Gastroesophageal sphincter (tissue), 4 donors: ENCODE measurements around the gene SLX9. TPM values are rescaled to one million over a fixed set of nuclear protein-coding genes. Genes with fewer than 3 reads are reported as not detected.

Source experiments
- ATAC-seq: fragments of 150-250 bp; one replicate; pipeline ENCODE4 v1.9.1; 2016; ENCODE audit warnings: mild to moderate bottlenecking, moderate library complexity
- H3K27ac ChIP-seq, 4 donors: fragments of 200-600 bp; sonication (generic) in 3 of 4; 1 replicate in 3 of 4; 2 replicates in 1 of 4; pipeline ENCODE4 v1.5.1; 2016 to 2019
- H3K27me3 ChIP-seq: fragments of 200-600 bp; sonication (generic); one replicate; pipeline ENCODE4 v1.5.1; 2019
- H3K36me3 ChIP-seq, 2 donors: fragments of 200-600 bp; sonication (generic); one replicate each; pipeline ENCODE4 v1.5.1; 2019; ENCODE audit warnings: control low read depth in 1 of 2
- H3K4me1 ChIP-seq, 3 donors: fragments of 200-600 bp; sonication (generic); 1 replicate in 2 of 3; 2 replicates in 1 of 3; pipeline ENCODE4 v1.5.1; 2016 to 2019; ENCODE audit warnings: control low read depth in 2 of 3
- H3K4me3 ChIP-seq, 2 donors: fragments of 200-600 bp; sonication (generic); one replicate each; pipeline ENCODE4 v1.5.1; 2019; ENCODE audit warnings: mild to moderate bottlenecking in 1 of 2, moderate library complexity in 1 of 2
- H3K9me3 ChIP-seq, 3 donors: fragments of 200-600 bp; sonication (generic); one replicate each; pipeline ENCODE4 v1.5.1; 2017 to 2019; ENCODE audit warnings: control low read depth in 2 of 3
- CTCF ChIP-seq, 4 experiments: fragments of 200-600 bp in 2 of 4; fragments of 450-650 bp in 2 of 4; sonication (generic) in 1 of 4; IDR thresholded peaks; one replicate each; pipeline ENCODE4 v1.5.1; 2017 to 2019; ENCODE audit warnings: antibody characterized with exemption in 4 of 4, mild to moderate bottlenecking in 2 of 4, moderate library complexity in 2 of 4
- EP300 ChIP-seq: sonication (generic); formaldehyde crosslinking; IDR thresholded peaks from one replicate; pipeline ENCODE4 v1.6.1; 2017; ENCODE audit warnings: antibody characterized with exemption, mild to moderate bottlenecking
- POLR2A ChIP-seq, 2 donors: fragments of 450-650 bp; IDR thresholded peaks; one replicate each; pipeline ENCODE4 v1.6.1; 2017; ENCODE audit warnings: antibody characterized with exemption in 2 of 2, mild to moderate bottlenecking in 2 of 2, moderate library complexity in 1 of 2
- POLR2AphosphoS5 ChIP-seq: sonication (generic); formaldehyde crosslinking; IDR thresholded peaks from one replicate; pipeline ENCODE4 v1.6.1; 2017; ENCODE audit warnings: antibody characterized with exemption
- WGBS, 2 donors: methylation state at CpG; one replicate each; pipeline ENCODE4 v1.1.5; 2018; ENCODE audit warnings: low coverage in 1 of 2; 5-methylcytosine and 5-hydroxymethylcytosine counted together
- total RNA-seq, 4 donors: library from RNA; depleted of rRNA; stranded (reverse); fragments of >200 nt; gene quantifications; one replicate each; pipeline ENCODE4 v1.1.0, GENCODE V29; 2016

Gene SLX9
- total RNA-seq, 4 donors from 2014 or later = 15.7 to 53.9 (median 36.4) TPM

GRCh38 chr21:44921928-44922327 is 17.9 kb upstream of the SLX9 start:
- WGBS, 2 donors = 63 to 74% methylated on average over 3 to 4 of the region's 5 CpGs
- peaks cover 48% of the 10 kb centered on the region for H3K27me3 ChIP-seq
- TF ChIP-seq EP300 (no peak), POLR2A (IDR thresholded peaks at IDR 0.05) (no peak), CTCF (IDR thresholded peaks at IDR 0.05) (no peak), POLR2AphosphoS5 (no peak)
- no peak for ATAC-seq
- no peak overlapping the region for H3K4me3 ChIP-seq
- H3K27ac ChIP-seq = no peak overlapping the region
- no peaks in the 10 kb centered on the region for H3K4me1 ChIP-seq
- no peaks in the 10 kb centered on the region for H3K9me3 ChIP-seq
- H3K36me3 ChIP-seq = no peaks in the 10 kb centered on the region

- Histone ChIP-seq H3K9me3 (no peaks in the 10 kb centered on the region), H3K27ac (no peak overlapping the region), H3K4me3 (no peak overlapping the region), H3K36me3 (no peaks in the 10 kb centered on the region), H3K4me1 (peaks cover 0 to 7% (median 0%) of the 10 kb centered on the region in 3 donors), H3K27me3 (peaks cover 55% of the 10 kb centered on the region)
- WGBS, 2 donors = 74 to 76% methylated on average over 8 to 10 of the region's 10 CpGs
- TF ChIP-seq CTCF (IDR thresholded peaks at IDR 0.05) (no peak), EP300 (no peak), POLR2A (IDR thresholded peaks at IDR 0.05) (no peak), POLR2AphosphoS5 (no peak)
- ATAC-seq = no peak
Observed at GRCh38 chr21:44923480-44924084, 16.2 kb upstream of the SLX9 start.

GRCh38 chr21:44924606-44925377 is 15.0 kb upstream of the SLX9 start:
- H3K27ac ChIP-seq = peak overlapping the region in 1 of 4 donors; percentile 37
- TF ChIP-seq POLR2AphosphoS5 = no peak
- no peak for TF ChIP-seq POLR2A (IDR thresholded peaks at IDR 0.05)
- no peak for TF ChIP-seq CTCF (IDR thresholded peaks at IDR 0.05)
- no peak for TF ChIP-seq EP300
- no peak for ATAC-seq

GRCh38 chr21:44925378-44925755 is 14.5 kb upstream of the SLX9 start:
- peak overlapping the region in 1 of 4 donors; percentile 37 for H3K27ac ChIP-seq
- no peaks in the 10 kb centered on the region for H3K36me3 ChIP-seq
- peaks cover 0 to 5% (median 0%) of the 10 kb centered on the region in 3 donors for H3K9me3 ChIP-seq
- WGBS, 2 donors = 100% methylated on average over 1 of the region's 1 CpG
- peaks cover 56% of the 10 kb centered on the region for H3K27me3 ChIP-seq
- H3K4me3 ChIP-seq = no peak overlapping the region
- peaks cover 0 to 9% (median 0%) of the 10 kb centered on the region in 3 donors for H3K4me1 ChIP-seq
- no peak for ATAC-seq
- no peak for TF ChIP-seq POLR2AphosphoS5
- TF ChIP-seq EP300 = no peak
- TF ChIP-seq CTCF (IDR thresholded peaks at IDR 0.05) = no peak
- TF ChIP-seq POLR2A (IDR thresholded peaks at IDR 0.05) = no peak

More at GRCh38 chr21:44924606-44925377, 15.0 kb upstream of the SLX9 start:
- Histone ChIP-seq H3K27me3 (peaks cover 56% of the 10 kb centered on the region), H3K9me3 (peaks cover 0 to 5% (median 0%) of the 10 kb centered on the region in 3 donors), H3K36me3 (no peaks in the 10 kb centered on the region), H3K4me1 (peaks cover 0 to 7% (median 0%) of the 10 kb centered on the region in 3 donors), H3K4me3 (no peak overlapping the region)
- WGBS, 2 donors = 64 to 76% methylated on average over 9 to 10 of the region's 10 CpGs
